GM12874 (cell line): ENCODE data around the gene EIF6.

ENCODE experiments used
- TF ChIP-seq, protein P1 (sequence below): IDR thresholded peaks from 2 replicates; pipeline ENCODE4 v1.5.1; 2011; ENCODE audit warnings: low read depth, mild to moderate bottlenecking, control low read depth, low read length, moderate library complexity; ENCODE audit not compliant: insufficient read depth

Gene EIF6

DNA sequence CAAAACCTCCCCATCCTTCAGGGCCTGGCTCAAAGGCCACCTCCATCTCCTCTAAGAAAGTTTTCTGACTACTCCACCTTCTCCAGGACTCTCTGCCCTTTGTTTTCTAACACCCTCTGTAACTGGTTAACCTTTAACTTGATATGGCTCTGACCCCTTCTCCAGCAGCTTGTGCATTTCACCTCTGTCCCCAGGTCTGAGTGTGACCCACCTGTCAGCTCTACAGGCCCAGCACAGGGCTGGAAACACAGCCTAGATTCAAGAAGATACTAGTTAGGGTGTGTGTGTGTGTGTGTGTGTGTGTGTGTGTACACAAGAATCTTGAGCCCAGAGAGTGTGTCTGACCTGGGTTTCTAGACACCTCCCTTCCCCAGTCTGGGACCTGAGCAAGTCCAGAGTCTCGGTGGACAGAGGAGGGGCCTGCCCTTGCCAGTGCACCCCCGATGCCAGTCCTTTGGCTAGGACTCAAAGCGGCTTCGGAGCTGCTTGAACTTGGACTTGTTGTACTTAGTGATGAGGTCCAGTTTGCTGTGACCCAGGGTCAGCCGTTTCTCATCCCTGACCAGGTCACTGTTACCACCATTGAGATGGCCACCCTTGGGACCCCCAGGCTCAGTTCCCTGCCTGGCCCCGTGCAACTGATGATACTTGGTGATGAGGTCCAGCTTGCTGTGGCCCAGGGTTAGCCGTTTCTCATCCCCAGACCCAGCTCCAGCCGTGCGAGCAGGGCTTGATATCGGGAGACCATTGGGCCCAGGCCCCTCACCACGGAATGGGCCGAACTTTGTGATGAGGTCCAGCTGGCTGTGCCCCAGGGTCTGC is 1.7 kb upstream of the EIF6 start:
- TF ChIP-seq, protein P1, sequence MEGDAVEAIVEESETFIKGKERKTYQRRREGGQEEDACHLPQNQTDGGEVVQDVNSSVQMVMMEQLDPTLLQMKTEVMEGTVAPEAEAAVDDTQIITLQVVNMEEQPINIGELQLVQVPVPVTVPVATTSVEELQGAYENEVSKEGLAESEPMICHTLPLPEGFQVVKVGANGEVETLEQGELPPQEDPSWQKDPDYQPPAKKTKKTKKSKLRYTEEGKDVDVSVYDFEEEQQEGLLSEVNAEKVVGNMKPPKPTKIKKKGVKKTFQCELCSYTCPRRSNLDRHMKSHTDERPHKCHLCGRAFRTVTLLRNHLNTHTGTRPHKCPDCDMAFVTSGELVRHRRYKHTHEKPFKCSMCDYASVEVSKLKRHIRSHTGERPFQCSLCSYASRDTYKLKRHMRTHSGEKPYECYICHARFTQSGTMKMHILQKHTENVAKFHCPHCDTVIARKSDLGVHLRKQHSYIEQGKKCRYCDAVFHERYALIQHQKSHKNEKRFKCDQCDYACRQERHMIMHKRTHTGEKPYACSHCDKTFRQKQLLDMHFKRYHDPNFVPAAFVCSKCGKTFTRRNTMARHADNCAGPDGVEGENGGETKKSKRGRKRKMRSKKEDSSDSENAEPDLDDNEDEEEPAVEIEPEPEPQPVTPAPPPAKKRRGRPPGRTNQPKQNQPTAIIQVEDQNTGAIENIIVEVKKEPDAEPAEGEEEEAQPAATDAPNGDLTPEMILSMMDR = no peak

DNA sequence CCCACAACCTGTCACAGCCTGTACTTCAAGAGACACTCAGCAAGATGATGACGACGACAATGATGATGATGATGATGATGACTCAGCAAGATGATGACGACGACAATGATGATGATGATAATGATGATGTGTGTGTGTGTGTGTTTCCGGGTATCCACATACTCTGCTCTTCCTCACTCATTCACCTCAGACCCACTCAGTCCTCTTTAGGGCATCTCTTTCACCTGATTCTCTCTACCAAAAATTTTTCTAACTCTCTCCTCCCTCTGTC is 1.2 kb upstream of the EIF6 start:
- TF ChIP-seq, protein P1 = no peak

DNA sequence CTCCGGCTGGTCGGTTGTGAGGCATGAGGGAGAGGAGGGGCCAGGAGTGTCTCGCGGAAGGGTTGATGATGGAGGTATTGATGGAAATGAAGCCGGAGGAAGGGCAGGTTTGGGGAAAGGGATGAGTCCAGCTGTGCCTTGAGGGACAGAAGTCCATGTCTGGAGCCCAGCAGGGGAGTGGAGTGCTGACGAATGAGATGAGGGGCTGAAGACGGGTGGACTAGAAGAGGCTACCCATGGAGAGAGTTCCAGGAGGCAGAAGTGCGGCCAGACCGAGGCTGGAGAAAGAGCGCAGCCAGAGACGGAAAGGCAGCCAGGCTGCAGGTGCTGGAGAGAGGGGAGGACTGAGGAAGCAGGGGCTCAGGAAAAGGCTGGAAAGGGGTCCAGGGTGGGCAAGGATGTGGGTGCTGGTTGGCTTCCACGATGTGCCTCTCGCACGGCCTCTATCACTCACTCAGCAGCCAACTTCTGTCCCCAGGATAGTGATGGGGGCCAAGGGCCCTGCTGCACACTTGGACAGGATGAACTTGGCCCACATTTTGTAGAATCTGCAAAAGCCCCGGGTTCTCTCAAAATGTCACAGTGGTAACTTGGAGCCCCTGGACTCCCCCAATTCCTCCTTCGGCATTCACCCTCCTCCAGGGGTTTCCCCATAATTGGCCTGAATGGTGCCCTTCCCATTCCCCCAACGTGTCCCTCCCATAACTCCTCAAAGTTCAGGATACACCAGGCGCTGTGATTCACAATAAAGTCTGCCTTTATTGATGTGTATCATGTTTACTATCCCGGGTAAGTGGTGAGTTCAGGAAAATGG is 627 bp upstream of the EIF6 start:
- TF ChIP-seq, protein P1 = no peak

DNA sequence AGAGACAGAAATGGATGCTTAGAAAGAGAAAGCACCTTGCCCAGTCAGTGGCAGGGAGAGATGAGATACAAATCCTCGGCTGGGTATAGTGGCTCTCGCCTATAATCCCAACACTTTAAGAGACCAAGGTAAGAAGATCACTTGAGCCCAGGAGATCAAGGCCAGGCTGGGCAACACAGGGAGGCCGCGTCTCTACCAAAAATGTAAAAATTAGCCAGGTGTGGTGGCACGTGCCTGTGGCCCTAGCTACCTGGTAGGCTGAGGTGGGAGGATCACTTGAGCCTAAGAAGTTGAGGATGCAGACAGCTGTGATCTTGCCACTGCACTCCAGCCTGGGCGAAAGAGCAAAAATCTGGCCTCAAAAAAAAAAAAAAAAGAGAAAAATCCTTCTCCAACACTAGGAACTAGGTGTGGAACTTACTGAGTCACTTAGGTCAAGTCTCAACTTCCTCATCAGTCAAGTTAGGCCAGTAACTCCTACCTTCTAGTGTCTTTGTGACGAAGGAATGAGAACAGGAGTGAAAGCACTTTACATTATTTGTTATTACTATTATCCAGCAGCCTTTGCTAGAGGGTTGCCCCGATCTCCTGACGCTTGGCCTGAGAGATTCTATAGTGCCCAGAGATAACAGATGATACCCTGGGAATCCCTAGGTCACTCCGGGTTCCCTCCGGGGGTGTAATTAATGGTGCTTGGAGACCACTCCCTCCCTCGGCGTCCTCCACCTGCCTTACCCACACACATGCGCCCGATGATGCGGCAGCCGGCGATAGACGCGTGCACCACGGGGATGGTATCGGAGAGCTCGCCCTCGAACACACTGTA is 918 bp downstream of the EIF6 start:
- TF ChIP-seq, protein P1 = no peak

DNA sequence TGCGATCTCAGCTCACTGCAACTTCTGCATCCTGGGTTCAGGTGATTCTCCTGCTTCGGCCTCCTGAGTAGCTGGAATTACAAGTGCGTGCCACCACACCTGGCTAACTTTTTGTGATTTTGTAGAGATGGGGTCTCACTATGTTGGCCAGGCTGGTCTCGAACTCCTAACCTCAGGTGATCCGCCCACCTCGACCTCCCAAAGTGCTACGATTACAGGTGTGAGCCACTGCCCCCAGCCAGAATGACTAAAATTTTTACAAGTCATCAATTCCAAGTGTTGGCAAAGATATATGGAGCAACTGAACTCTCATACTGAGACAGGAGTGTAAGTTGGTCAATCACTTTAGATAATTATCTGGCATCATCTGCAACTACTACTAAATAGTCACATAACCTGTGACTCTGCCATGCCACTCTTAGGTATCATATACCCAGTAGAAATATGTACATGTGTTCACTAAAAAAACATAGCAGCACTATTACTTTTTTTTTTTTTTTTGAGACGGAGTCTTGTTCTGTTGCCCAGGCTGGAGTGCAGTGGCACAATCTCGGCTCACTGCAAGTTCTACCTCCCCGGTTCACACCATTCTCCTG is 3.0 kb downstream of the EIF6 start:
- TF ChIP-seq, protein P1 = no peak

DNA sequence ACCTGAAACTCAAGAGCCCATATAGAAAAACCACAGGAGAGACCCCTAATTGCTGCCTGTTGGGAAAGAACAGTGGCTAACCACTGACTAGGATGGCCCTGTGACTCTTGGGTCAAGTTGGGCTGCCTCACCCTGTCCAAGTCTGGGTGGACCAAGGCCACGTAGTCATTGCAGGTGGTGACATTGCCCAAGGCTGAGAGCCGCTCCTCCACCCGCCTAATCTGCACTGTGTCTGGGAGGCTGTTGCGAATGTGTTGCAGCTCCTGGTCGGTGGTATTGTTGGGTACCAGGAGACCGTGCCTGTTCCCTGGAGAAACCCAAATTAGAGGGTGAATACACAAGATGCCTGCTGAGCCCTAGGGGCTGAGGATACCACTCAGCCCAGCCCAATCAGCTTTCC is 4.0 kb downstream of the EIF6 start:
- TF ChIP-seq, protein P1 = no peak
